ENCODE data around the gene CCDC200. TPM values are rescaled to one million over a fixed set of nuclear protein-coding genes. Genes with fewer than 3 reads are reported as not detected.
"Not testable (repeated sequence)": the region's sequence is repeated elsewhere in the genome, so short reads cannot be mapped to it uniquely, and the experiment has no call there.

Gene CCDC200
- total RNA-seq, 1 experiment from 2014 or later = not detected

- RAD21 ChIA-PET (ENCODE audit: low non-redundant PET in 1 of 2, low total read pairs in 2 of 2, uncharacterized antibody in 2 of 2, unreplicated experiment in 2 of 2); intact Hi-C loops (cut with micrococcal nuclease): not testable (repeated sequence)
Observed at GRCh38 chr17:43203013-43203412, 25.4 kb downstream of the CCDC200 start.

GRCh38 chr17:43200127-43200526, 28.3 kb downstream of the CCDC200 start:
- no peak overlapping the region for H3K27ac ChIP-seq (ENCODE audit: low read depth, low read length)
- BruUV-seq (replicated peaks) = no TSS peak
- intact Hi-C loops (cut with micrococcal nuclease) = no loop called here
- no peak for ATAC-seq
- DNase-seq (ENCODE audit: low read depth, low spot score) = no peak
- no peaks in the 10 kb centered on the region for H3K4me1 ChIP-seq (ENCODE audit: control insufficient read depth in 1 of 2, insufficient read depth in 2 of 2, low read length in 2 of 2)
- ChIA-PET RAD21 (ENCODE audit: low non-redundant PET in 1 of 2, low total read pairs in 2 of 2, uncharacterized antibody in 2 of 2, unreplicated experiment in 2 of 2) (no interaction called here), CTCF (no interaction called here), POLR2A (interaction anchor here (2.0 to 2.6 kb wide), 2 partner anchors 12 to 116 kb away, joined by 6 to 12 read pairs; partner anchors contain the start of gene TMEM106A)
- H3K4me3 ChIP-seq (replicated peaks in 1 of 2; ENCODE audit: low read depth in 1 of 2, low read length in 2 of 2) = no peak overlapping the region
- H3K36me3 ChIP-seq (ENCODE audit: control insufficient read depth in 1 of 2, insufficient read depth in 2 of 2, low read length in 2 of 2) = peaks cover 25 to 36% of the 10 kb centered on the region in 2 experiments
- H2AFZ ChIP-seq (ENCODE audit: low read depth, low read length, poor library complexity, severe bottlenecking) = no peak overlapping the region
- no peaks in the 10 kb centered on the region for H3K9me3 ChIP-seq (ENCODE audit: control insufficient read depth in 1 of 2, insufficient read depth in 1 of 2, low read depth in 1 of 2, low read length in 2 of 2)
- no peak overlapping the region for H3K9ac ChIP-seq (ENCODE audit: low read length)
- no peaks in the 10 kb centered on the region for H3K79me2 ChIP-seq (ENCODE audit: insufficient read depth, low read length)
- H3K27me3 ChIP-seq (ENCODE audit: insufficient read depth, low read length) = no peaks in the 10 kb centered on the region
- H4K20me1 ChIP-seq (ENCODE audit: insufficient read depth) = no peaks in the 10 kb centered on the region
- no peak overlapping the region for H3K4me2 ChIP-seq (ENCODE audit: low read length)
- no peaks in the 10 kb centered on the region for H3K9me2 ChIP-seq (ENCODE audit: insufficient read depth)
- TF ChIP-seq MAX (IDR thresholded peaks at IDR 0.05) (no peak), SP1 (IDR thresholded peaks at IDR 0.05; ENCODE audit: low read depth) (no peak), CEBPB (IDR thresholded peaks at IDR 0.05; ENCODE audit: low read depth) (no peak), EZH2 (IDR thresholded peaks at IDR 0.05) (no peak), POLR2AphosphoS5 (IDR thresholded peaks at IDR 0.05; ENCODE audit: low read depth, low read length) (no peak), ZFX (IDR thresholded peaks at IDR 0.05) (no peak), ELF1 (IDR thresholded peaks at IDR 0.05; ENCODE audit: borderline replicate concordance, low read depth) (no peak), RAD21 (IDR thresholded peaks at IDR 0.05; ENCODE audit: low read depth) (no peak), ZBTB33 (IDR thresholded peaks at IDR 0.05; ENCODE audit: extremely low read depth, insufficient replicate concordance, low read length) (no peak), ATF3 (IDR thresholded peaks at IDR 0.05) (no peak), ZNF274 (IDR thresholded peaks at IDR 0.05; ENCODE audit: low read depth, low read length) (no peak), SIN3A (IDR thresholded peaks at IDR 0.05; ENCODE audit: low read depth) (no peak), REST (IDR thresholded peaks at IDR 0.05; ENCODE audit: low read depth) (no peak), JUND (IDR thresholded peaks at IDR 0.05) (no peak), CBX3 (IDR thresholded peaks at IDR 0.05; ENCODE audit: low read depth) (no peak), SRF (IDR thresholded peaks at IDR 0.05; ENCODE audit: low read depth) (no peak), EGR1 (IDR thresholded peaks at IDR 0.05; ENCODE audit: low read depth) (no peak)

More at GRCh38 chr17:43203013-43203412, 25.4 kb downstream of the CCDC200 start:
- H3K79me2 ChIP-seq (ENCODE audit: insufficient read depth, low read length); CTCF ChIA-PET; H3K9me3 ChIP-seq (ENCODE audit: control insufficient read depth in 1 of 2, insufficient read depth in 1 of 2, low read depth in 1 of 2, low read length in 2 of 2); H4K20me1 ChIP-seq (ENCODE audit: insufficient read depth); H3K9me2 ChIP-seq (ENCODE audit: insufficient read depth); DNase-seq (ENCODE audit: low read depth, low spot score); H3K27me3 ChIP-seq (ENCODE audit: insufficient read depth, low read length); BruUV-seq (replicated peaks); H3K4me3 ChIP-seq (replicated peaks in 1 of 2; ENCODE audit: low read depth in 1 of 2, low read length in 2 of 2); POLR2A ChIA-PET; H2AFZ ChIP-seq (ENCODE audit: low read depth, low read length, poor library complexity, severe bottlenecking); H3K27ac ChIP-seq (ENCODE audit: low read depth, low read length); H3K4me1 ChIP-seq (ENCODE audit: control insufficient read depth in 1 of 2, insufficient read depth in 2 of 2, low read length in 2 of 2); H3K9ac ChIP-seq (ENCODE audit: low read length); ATAC-seq; H3K4me2 ChIP-seq (ENCODE audit: low read length): not testable (repeated sequence)
- peaks cover 15 to 22% of the 10 kb centered on the region in 2 experiments for H3K36me3 ChIP-seq (ENCODE audit: control insufficient read depth in 1 of 2, insufficient read depth in 2 of 2, low read length in 2 of 2)
